ENCODE measurements around the gene OCA2.

Gene OCA2

DNA sequence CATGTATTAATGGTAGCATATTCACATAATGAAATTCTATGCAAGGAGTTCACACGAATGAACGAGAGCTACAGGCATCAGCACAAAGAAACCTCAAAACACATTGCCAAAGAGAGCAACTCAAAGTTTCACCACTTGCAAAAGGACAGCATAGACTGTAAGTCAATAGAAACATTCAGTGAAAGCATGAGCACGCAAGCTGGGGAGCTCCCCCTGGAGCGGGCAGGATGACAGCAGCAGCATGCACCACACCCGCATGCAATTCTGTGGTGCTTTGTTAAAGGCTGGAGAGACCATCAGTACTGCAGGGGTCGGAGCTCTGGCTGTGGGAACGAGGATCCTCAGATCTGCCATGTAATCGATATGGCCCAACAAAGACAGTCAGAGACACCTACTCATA lies 18.7 kb downstream of the OCA2 start:
- no peak overlapping the region for H3K9ac ChIP-seq (ENCODE audit: low read length)
- H3K79me2 ChIP-seq (ENCODE audit: low read length), result no peaks in the 10 kb centered on the region
- no peaks in the 10 kb centered on the region for H3F3A ChIP-seq (ENCODE audit: insufficient read depth, low read length)
- no peaks in the 10 kb centered on the region for H3K9me3 ChIP-seq (replicated peaks; ENCODE audit: insufficient read depth, low read length)
- no peak for TF ChIP-seq EZH2 (optimal IDR thresholded peaks at IDR 0.05; ENCODE audit: low read depth, low read length)
- TF ChIP-seq EZH2phosphoT487 (IDR thresholded peaks at IDR 0.05; ENCODE audit: low read length), result no peak
- TF ChIP-seq CTCF (IDR thresholded peaks at IDR 0.05; ENCODE audit: low read length), result no peak
- H3K4me2 ChIP-seq (ENCODE audit: low read depth, low read length), result no peak overlapping the region
- H3K9me2 ChIP-seq (replicated peaks; ENCODE audit: insufficient read depth, low read length), result no peaks in the 10 kb centered on the region
- H3K36me3 ChIP-seq (replicated peaks; ENCODE audit: insufficient read depth, low read length), result no peaks in the 10 kb centered on the region
- no peak overlapping the region for H2AFZ ChIP-seq (ENCODE audit: low read length)
- DNase-seq, result no peak
- no peaks in the 10 kb centered on the region for H3K27me3 ChIP-seq (replicated peaks; ENCODE audit: insufficient read depth, low read length)
- no peak overlapping the region for H3K4me3 ChIP-seq (ENCODE audit: low read length)
- no peak overlapping the region for H3K27ac ChIP-seq (ENCODE audit: low read length)
- no peaks in the 10 kb centered on the region for H3K4me1 ChIP-seq (ENCODE audit: low read length)
- H4K20me1 ChIP-seq (ENCODE audit: insufficient read depth, low read length), result no peaks in the 10 kb centered on the region

DNA sequence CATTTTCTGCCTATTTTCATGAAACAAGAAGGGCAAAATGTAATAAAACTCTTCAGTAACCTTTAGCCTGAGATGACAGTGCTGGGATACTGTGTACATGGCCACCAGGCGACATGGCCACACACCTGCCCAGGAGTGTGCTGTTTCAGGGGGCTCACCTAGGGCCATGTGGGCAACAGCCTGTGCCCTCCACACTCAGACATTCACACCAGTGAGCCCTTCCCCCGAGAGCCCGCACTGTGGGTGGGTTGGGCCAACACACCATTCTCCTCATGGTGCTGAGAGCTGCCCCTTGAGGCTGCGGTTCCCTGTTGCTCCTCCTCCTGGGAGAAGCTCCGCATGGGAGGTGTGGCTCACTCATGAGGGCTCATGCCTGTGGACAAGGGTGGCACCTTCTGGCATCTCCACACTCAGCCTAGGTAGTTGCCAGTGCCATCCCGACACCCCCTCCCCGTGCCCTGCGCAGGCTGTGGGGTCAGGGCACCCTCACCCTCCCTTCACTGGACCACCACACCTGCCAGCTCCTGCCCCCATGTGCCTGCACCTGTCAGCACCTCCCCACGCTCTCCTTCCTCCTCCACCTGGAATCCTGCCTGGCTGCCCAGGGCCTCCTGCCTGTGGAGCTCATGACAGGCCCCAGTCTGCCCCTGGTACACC lies 19.7 kb downstream of the OCA2 start:
- Histone ChIP-seq H3K4me2 (ENCODE audit: low read depth, low read length) (no peak overlapping the region), H3K79me2 (ENCODE audit: low read length) (no peaks in the 10 kb centered on the region), H3K36me3 (replicated peaks; ENCODE audit: insufficient read depth, low read length) (no peaks in the 10 kb centered on the region), H3F3A (ENCODE audit: insufficient read depth, low read length) (no peaks in the 10 kb centered on the region), H3K4me3 (ENCODE audit: low read length) (no peak overlapping the region), H4K20me1 (ENCODE audit: insufficient read depth, low read length) (no peaks in the 10 kb centered on the region), H3K9me3 (replicated peaks; ENCODE audit: insufficient read depth, low read length) (no peaks in the 10 kb centered on the region), H3K9me2 (replicated peaks; ENCODE audit: insufficient read depth, low read length) (no peaks in the 10 kb centered on the region), H3K4me1 (ENCODE audit: low read length) (no peaks in the 10 kb centered on the region), H3K27me3 (replicated peaks; ENCODE audit: insufficient read depth, low read length) (no peaks in the 10 kb centered on the region), H2AFZ (ENCODE audit: low read length) (no peak overlapping the region), H3K27ac (ENCODE audit: low read length) (no peak overlapping the region), H3K9ac (ENCODE audit: low read length) (no peak overlapping the region)
- TF ChIP-seq EZH2 (optimal IDR thresholded peaks at IDR 0.05; ENCODE audit: low read depth, low read length) (no peak), EZH2phosphoT487 (IDR thresholded peaks at IDR 0.05; ENCODE audit: low read length) (no peak), CTCF (IDR thresholded peaks at IDR 0.05; ENCODE audit: low read length) (no peak)
- no peak for DNase-seq

GRCh38 chr15:28078191-28078719 lies 20.9 kb downstream of the OCA2 start:
- no peak overlapping the region for H2AFZ ChIP-seq (ENCODE audit: low read length)
- H3K27ac ChIP-seq (ENCODE audit: low read length), result no peak overlapping the region
- no peak for DNase-seq
- H3K9ac ChIP-seq (ENCODE audit: low read length), result no peak overlapping the region
- H3K9me3 ChIP-seq (replicated peaks; ENCODE audit: insufficient read depth, low read length), result no peaks in the 10 kb centered on the region
- no peaks in the 10 kb centered on the region for H3K27me3 ChIP-seq (replicated peaks; ENCODE audit: insufficient read depth, low read length)
- H3K4me3 ChIP-seq (ENCODE audit: low read length), result no peak overlapping the region
- no peak overlapping the region for H3K4me2 ChIP-seq (ENCODE audit: low read depth, low read length)
- no peaks in the 10 kb centered on the region for H3K36me3 ChIP-seq (replicated peaks; ENCODE audit: insufficient read depth, low read length)
- H3K4me1 ChIP-seq (ENCODE audit: low read length), result no peaks in the 10 kb centered on the region
- H3K79me2 ChIP-seq (ENCODE audit: low read length), result no peaks in the 10 kb centered on the region
- TF ChIP-seq CTCF (IDR thresholded peaks at IDR 0.05; ENCODE audit: low read length), result no peak
- TF ChIP-seq EZH2 (optimal IDR thresholded peaks at IDR 0.05; ENCODE audit: low read depth, low read length), result no peak
- TF ChIP-seq EZH2phosphoT487 (IDR thresholded peaks at IDR 0.05; ENCODE audit: low read length), result no peak
- H4K20me1 ChIP-seq (ENCODE audit: insufficient read depth, low read length), result no peaks in the 10 kb centered on the region
- H3F3A ChIP-seq (ENCODE audit: insufficient read depth, low read length), result no peaks in the 10 kb centered on the region
- no peaks in the 10 kb centered on the region for H3K9me2 ChIP-seq (replicated peaks; ENCODE audit: insufficient read depth, low read length)
